ENCODE results near the gene CFAP161.

Gene CFAP161

DNA sequence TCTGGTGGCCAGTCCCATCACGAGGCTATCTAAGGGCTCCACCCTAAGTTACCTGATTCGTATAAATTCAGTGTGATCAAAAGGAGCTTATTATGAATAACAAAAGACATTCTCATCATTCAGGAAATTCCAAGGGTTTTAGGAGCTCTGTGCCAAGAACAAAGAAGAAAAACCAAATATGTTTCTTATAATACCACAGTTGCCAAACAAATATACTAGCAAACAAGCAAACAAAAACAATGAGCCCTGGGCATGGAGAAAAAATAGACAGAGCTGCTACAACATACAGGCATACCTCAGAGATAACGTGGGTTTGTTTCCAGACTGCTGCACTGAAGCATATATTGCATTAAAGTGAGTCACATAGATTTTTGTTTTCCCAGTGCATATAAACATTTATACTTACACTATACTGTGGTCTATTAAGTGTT is 20.2 kb upstream of the CFAP161 start:
- TF ChIP-seq, protein P1, sequence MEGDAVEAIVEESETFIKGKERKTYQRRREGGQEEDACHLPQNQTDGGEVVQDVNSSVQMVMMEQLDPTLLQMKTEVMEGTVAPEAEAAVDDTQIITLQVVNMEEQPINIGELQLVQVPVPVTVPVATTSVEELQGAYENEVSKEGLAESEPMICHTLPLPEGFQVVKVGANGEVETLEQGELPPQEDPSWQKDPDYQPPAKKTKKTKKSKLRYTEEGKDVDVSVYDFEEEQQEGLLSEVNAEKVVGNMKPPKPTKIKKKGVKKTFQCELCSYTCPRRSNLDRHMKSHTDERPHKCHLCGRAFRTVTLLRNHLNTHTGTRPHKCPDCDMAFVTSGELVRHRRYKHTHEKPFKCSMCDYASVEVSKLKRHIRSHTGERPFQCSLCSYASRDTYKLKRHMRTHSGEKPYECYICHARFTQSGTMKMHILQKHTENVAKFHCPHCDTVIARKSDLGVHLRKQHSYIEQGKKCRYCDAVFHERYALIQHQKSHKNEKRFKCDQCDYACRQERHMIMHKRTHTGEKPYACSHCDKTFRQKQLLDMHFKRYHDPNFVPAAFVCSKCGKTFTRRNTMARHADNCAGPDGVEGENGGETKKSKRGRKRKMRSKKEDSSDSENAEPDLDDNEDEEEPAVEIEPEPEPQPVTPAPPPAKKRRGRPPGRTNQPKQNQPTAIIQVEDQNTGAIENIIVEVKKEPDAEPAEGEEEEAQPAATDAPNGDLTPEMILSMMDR (IDR thresholded peaks at IDR 0.05; ENCODE audit: unreplicated experiment in 3 of 3), result no peak
- H3K4me1 Mint-ChIP-seq, result peaks cover 6% of the 10 kb centered on the region
- H3K9me3 Mint-ChIP-seq, result no peaks in the 10 kb centered on the region
- peaks cover 11% of the 10 kb centered on the region for H3K27me3 Mint-ChIP-seq (ENCODE audit: low read depth)
- no peaks in the 10 kb centered on the region for H3K36me3 Mint-ChIP-seq (ENCODE audit: low read depth)
- H3K4me3 Mint-ChIP-seq, result no peak overlapping the region
- H3K27ac Mint-ChIP-seq, result no peak overlapping the region

DNA sequence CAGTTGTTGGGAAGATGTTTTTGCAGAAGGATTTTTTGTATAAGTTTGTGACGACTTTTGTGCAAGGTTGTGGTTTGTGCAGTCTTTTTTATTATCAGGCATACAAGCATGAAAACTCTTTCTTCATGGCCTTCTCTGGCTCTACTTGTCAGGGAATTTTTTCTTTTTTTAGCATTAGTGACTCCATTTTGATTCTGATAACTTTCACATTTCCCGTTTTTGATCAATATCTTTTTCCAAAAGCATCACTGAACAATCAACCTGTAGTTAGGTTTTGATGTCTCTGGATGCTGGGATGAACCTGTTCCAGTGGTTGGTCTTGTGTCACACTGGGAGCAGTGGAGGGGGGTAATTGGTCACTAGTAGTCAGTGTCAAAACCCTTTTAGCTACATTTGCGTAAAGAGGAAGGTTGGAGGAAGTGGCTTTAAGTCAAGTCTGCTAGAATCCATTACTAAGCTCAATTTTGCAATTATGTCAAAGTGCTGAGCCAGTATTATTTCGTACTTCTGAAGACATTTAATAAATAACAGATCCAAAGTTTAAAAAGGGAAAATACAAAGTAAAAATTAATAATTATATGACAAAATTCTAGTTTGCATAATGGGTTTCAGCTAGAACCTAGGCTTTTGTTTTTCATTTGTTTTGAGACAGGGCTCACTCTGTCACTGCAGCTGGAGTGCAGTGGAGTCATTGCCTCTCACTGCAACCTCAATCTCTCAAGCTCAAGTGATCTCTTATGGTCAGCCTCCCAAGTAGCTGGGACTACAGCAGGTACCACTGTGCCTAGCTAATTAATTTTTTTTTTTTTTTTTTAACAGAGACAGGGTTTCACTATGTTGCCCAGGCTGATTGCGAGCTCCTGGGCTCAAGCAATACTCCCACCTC is 18.8 kb upstream of the CFAP161 start:
- peaks cover 5% of the 10 kb centered on the region for H3K27me3 Mint-ChIP-seq (ENCODE audit: low read depth)
- H3K36me3 Mint-ChIP-seq (ENCODE audit: low read depth), result no peaks in the 10 kb centered on the region
- H3K4me3 Mint-ChIP-seq, result no peak overlapping the region
- H3K4me1 Mint-ChIP-seq, result peaks cover 6% of the 10 kb centered on the region
- TF ChIP-seq, protein P1 (IDR thresholded peaks at IDR 0.05; ENCODE audit: unreplicated experiment in 3 of 3), result no peak
- H3K27ac Mint-ChIP-seq, result no peak overlapping the region
- H3K9me3 Mint-ChIP-seq, result peaks cover under 1% of the 10 kb centered on the region

DNA sequence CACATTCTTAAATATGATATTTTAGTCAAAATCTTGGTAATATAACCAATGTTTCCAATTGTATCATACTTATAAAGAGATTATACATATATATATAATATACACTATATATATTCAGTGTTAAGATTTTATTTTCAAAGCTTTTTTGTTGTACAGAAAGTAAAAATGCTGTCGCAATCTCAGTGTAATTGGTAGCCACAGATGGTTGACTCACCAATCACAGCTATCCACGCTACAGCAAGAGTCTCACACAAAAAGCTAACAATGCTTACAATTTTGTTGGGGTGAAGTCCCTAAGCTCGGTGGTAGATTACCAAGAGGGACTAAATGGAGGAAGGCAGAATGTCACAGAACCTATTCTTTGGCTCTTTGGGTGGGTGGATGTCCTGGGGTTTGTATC is 16.9 kb upstream of the CFAP161 start:
- Mint-ChIP-seq H3K27ac (no peak overlapping the region), H3K4me1 (peaks cover 6% of the 10 kb centered on the region), H3K9me3 (peaks cover 4% of the 10 kb centered on the region), H3K4me3 (no peak overlapping the region), H3K27me3 (ENCODE audit: low read depth) (no peaks in the 10 kb centered on the region), H3K36me3 (ENCODE audit: low read depth) (no peaks in the 10 kb centered on the region)
- TF ChIP-seq, protein P1 (IDR thresholded peaks at IDR 0.05; ENCODE audit: unreplicated experiment in 3 of 3), result no peak

DNA sequence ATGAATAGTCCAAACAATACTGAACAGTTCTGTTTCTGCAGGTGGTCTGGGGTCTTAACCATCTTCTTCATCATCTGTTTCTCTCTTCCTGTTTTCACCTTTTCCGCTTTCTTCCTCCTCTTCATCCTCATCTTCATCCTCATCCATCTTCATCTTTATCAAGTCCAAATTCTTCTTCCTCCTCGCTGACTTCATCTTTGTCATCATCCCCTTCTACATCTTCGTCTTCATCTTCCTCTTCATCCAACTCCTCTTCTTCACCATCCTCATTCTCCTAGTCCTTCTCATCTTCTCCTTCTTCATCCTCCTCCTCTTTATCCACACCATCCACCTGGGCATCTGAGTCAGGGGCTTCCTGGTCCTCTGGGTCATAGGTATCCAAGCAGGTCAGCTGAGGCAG is 16.5 kb upstream of the CFAP161 start:
- H3K36me3 Mint-ChIP-seq (ENCODE audit: low read depth), result no peaks in the 10 kb centered on the region
- peaks cover 4% of the 10 kb centered on the region for H3K9me3 Mint-ChIP-seq
- H3K4me1 Mint-ChIP-seq, result peaks cover 6% of the 10 kb centered on the region
- TF ChIP-seq, protein P1 (IDR thresholded peaks at IDR 0.05; ENCODE audit: unreplicated experiment in 3 of 3), result no peak
- no peak overlapping the region for H3K4me3 Mint-ChIP-seq
- no peak overlapping the region for H3K27ac Mint-ChIP-seq
- H3K27me3 Mint-ChIP-seq (ENCODE audit: low read depth), result no peaks in the 10 kb centered on the region

DNA sequence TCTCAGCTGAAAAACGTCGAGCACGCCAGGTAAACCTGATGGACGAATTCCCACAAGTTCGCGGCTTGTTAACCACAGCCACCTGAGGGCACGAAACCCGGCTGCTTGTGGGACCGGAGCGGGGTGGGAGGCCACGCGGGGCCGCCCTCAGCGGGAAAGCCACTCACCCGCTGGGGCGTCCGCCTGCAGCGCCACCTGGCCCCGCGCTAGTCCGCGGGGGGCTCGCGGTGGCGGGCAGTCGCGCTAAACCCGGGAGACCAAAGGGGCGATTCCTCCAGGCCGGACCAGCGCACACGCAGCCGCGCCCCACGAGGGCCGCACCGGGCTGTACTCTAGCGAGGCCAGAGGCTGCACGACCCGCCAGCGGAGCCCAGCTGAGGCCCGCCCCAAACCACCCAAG is 15.7 kb upstream of the CFAP161 start:
- H3K27ac Mint-ChIP-seq, result no peak overlapping the region
- H3K27me3 Mint-ChIP-seq (ENCODE audit: low read depth), result peaks cover 5% of the 10 kb centered on the region
- H3K4me3 Mint-ChIP-seq, result no peak overlapping the region
- peaks cover 4% of the 10 kb centered on the region for H3K4me1 Mint-ChIP-seq
- TF ChIP-seq, protein P1 (IDR thresholded peaks at IDR 0.05; ENCODE audit: unreplicated experiment in 3 of 3), result no peak
- no peaks in the 10 kb centered on the region for H3K36me3 Mint-ChIP-seq (ENCODE audit: low read depth)
- peaks cover 8% of the 10 kb centered on the region for H3K9me3 Mint-ChIP-seq

DNA sequence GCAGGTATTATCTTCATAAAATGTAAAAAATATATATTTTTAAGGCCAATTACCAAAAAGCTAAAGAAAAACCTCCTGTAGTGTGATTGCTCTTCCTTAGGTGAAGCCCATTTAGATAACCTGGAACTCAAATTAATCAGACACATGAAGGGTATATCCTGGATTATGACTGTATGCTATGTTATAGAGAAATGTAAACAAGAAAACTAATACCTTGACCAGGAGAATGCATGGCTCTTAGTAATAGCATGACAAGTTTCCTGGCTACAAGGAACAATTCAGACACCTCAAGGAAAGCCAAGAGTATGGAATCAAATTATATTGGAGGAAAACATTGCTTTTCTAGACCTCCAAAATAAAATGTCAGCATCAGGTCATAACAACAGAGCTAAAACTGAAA is 14.0 kb upstream of the CFAP161 start:
- H3K4me1 Mint-ChIP-seq, result no peaks in the 10 kb centered on the region
- no peak overlapping the region for H3K4me3 Mint-ChIP-seq

More for the DNA sequence above, 14.0 kb upstream of the CFAP161 start:
- TF ChIP-seq, protein P1 (IDR thresholded peaks at IDR 0.05; ENCODE audit: unreplicated experiment in 3 of 3), result no peak
- no peak overlapping the region for H3K27ac Mint-ChIP-seq
- peaks cover 8% of the 10 kb centered on the region for H3K9me3 Mint-ChIP-seq
- peaks cover 13% of the 10 kb centered on the region for H3K27me3 Mint-ChIP-seq (ENCODE audit: low read depth)
- H3K36me3 Mint-ChIP-seq (ENCODE audit: low read depth), result no peaks in the 10 kb centered on the region

All from nephron (organoid).